ENCODE measurements around the gene PLXNA4.

PLXNA4 gene

DNA sequence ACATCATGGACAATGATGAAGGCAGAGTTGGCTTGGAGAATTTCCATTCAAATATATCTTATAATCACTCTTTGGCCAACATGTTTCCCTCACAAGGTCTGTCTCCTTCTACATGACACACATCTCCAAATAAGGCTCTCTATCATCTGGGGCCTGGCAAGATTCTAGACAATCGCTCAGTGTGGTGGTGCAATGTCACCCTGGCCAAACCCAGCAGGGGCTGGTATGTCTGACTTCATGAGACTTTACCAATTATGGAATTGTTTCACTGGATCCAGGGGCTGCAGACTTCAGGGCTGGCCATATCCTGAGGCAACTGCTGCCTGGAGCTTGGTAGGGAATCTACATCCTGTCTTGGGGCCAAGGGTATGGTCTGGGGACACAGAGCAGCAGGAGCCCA lies 319.0 kb downstream of the PLXNA4 start:
- DNase-seq (ENCODE audit: insufficient read length, low spot score) (no peak), FAIRE-seq (no peak)
- TF ChIP-seq POLR2A (IDR thresholded peaks at IDR 0.05; ENCODE audit: low read depth, low read length) = no peak

DNA sequence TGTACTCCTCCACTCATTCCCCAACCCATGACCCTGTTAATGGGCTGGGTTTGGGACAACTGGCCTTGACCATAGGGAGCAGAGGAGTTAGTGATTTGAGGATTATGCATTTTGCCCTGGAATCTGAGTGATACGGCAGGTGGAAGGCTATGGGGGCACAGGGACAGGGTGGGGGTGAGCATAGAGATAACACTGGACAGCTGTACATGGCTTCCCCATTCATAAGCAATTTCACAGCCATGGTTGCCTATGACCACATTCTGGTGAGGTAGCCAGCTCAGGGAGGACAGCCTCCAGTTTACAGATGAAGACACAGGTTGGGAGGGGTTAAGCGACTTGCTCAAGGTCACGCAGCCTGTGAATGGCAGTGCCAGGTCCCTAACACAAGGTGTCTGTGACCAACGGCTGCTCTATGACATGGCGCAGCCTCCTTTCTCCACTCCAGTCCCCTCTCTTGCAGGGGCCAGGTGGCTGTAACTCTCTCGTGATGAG lies 319.5 kb downstream of the PLXNA4 start:
- FAIRE-seq (no peak), DNase-seq (ENCODE audit: insufficient read length, low spot score) (no peak)
- no peak for TF ChIP-seq POLR2A (IDR thresholded peaks at IDR 0.05; ENCODE audit: low read depth, low read length)

DNA sequence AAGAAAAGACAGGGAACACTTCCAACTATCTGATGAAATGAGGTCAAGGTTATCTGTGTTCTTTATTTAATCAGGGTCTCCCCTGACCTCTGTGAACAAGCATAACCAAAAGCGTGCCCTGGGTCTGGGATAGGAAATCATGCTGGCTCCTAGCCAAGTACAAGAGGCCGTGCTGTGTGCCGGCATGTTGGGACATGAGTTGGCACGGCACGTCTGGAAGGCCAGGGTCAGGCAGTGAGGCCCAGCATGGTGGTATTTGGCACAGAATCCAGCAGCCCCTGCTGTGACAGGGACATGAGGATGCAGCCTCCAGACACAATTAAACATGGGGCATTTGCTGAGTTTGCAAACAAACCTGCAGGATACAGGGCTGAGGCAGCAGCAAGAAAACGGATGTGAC lies 320.4 kb downstream of the PLXNA4 start:
- no peak for TF ChIP-seq POLR2A (IDR thresholded peaks at IDR 0.05; ENCODE audit: low read depth, low read length)
- FAIRE-seq = no peak
- no peak for DNase-seq (ENCODE audit: insufficient read length, low spot score)

DNA sequence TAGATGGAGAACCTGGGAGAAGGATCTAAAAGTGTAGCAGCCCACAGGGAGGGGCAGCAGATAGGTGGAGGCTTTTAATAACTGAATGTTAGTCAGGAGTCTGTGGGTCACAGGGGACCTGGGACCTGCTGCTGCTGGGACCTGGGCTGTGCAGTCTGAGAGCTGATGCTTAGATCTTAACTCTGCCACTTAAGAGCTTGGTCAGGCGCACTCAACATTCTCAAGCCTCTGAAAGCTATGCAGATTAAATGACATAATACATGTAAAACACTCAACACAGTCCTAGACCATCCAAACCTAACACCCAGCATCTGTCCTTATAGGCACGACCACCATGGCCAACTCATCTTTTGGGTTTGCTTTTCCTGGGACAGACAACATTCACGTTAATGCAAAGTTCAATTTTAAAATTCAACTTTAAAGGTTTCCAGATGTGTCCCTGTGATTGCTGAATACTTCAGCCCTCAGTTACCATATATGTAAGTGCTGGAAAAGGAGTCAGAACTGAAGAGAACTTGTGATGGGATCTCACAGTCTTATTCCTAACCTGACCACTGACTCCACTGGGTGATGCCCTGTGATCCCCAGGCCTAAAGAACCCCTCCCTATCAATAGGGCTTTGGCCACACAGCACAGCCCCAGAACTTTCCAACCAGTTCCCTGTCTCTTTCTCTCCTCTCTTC lies 321.0 kb downstream of the PLXNA4 start:
- no peak for DNase-seq (ENCODE audit: insufficient read length, low spot score)
- no peak for FAIRE-seq
- no peak for TF ChIP-seq POLR2A (IDR thresholded peaks at IDR 0.05; ENCODE audit: low read depth, low read length)

DNA sequence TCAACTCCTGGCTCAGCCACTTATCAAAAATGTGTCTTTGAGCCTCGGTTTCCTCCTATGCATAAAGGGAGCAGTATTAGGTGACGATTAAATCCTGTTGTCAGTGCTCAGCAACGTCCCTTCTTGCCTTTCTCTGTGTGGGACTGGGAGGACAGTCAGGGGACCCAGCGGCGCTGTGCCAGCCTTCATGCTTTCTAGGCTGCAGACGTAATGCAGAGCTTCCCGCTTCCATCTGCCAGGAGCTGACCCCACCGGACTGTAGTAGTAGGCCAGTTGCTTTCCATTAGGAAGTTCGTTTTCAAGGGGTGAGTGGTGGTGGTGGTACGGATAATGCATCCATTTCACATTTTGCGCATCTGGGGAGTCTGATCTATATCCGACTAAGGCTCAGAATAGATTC lies 321.8 kb downstream of the PLXNA4 start:
- no peak for FAIRE-seq
- no peak for DNase-seq (ENCODE audit: insufficient read length, low spot score)
- TF ChIP-seq POLR2A (IDR thresholded peaks at IDR 0.05; ENCODE audit: low read depth, low read length) = no peak

DNA sequence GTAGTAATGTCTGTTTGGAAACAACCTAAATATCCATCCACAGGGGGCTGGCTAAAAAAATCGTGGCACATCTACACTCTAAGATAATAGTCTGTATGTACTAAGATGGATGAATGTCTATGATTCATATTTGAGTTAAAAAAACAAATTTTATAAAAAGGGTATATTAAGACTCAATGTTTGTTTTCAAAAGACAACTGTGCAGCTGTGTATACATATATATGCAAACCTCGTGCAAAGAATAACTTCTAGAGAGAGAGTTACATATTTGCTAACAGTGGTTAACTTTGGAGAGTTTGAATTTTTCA lies 323.5 kb downstream of the PLXNA4 start:
- FAIRE-seq (no peak), DNase-seq (ENCODE audit: insufficient read length, low spot score) (no peak)
- TF ChIP-seq POLR2A (IDR thresholded peaks at IDR 0.05; ENCODE audit: low read depth, low read length) = no peak

DNA sequence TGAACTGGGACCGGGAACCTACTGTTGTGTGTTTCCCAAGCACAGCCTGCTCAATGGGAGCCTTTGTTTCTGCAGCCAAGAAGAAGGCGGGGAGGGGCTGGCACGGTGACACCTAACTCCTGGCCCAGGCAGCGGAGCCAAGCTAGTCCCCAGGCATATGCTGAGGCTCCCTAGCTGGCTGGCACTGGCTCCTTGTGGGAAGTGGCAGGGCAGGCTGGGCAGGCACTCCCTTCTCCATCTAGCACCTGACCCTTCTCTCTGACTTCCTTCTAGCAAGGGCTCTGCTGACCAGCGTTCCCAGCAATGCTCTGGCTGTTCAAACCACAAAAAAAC lies 325.0 kb downstream of the PLXNA4 start:
- TF ChIP-seq POLR2A (IDR thresholded peaks at IDR 0.05; ENCODE audit: low read depth, low read length) = no peak
- FAIRE-seq (no peak), DNase-seq (ENCODE audit: insufficient read length, low spot score) (no peak)

DNA sequence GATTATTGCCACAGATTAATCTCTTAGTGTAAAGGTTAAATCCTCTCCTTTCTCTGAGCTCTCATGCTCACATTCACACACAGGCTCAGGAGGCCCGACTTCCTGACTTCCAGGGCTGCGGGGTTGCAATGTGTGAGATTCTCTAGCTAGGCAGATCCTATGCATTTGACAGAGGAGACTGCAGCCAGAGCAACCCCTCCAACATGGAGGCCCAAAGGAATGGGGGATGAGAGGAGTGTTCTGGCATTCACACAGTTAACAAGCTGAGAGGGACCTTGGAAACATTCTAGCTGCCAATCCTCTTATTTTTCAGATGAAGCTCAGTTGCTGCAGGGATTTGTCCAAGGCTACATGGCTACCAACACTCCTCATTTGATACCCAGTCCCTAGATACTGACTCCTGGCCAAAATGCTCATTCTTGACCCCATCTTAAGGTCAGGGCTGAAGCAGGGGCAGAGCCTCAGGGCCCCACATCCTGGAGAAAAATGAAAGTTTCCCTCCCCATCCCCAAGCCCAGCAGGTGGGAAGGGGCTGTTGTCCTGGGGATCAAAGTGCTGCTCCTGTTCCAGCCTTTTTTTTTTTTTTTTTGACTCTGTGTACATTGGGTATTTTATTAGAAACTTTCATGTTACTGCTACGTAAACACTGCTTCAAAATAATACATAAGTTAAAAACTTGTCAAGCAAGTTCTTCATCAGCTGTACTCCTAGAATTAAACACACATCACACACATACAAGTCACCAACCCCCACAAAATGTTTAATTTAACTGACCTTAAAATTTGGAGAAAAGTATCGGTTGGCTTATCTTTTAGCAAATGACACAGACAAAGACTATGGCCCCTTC lies 325.6 kb downstream of the PLXNA4 start:
- DNase-seq (ENCODE audit: insufficient read length, low spot score) (no peak), FAIRE-seq (no peak)
- no peak for TF ChIP-seq POLR2A (IDR thresholded peaks at IDR 0.05; ENCODE audit: low read depth, low read length)

DNA sequence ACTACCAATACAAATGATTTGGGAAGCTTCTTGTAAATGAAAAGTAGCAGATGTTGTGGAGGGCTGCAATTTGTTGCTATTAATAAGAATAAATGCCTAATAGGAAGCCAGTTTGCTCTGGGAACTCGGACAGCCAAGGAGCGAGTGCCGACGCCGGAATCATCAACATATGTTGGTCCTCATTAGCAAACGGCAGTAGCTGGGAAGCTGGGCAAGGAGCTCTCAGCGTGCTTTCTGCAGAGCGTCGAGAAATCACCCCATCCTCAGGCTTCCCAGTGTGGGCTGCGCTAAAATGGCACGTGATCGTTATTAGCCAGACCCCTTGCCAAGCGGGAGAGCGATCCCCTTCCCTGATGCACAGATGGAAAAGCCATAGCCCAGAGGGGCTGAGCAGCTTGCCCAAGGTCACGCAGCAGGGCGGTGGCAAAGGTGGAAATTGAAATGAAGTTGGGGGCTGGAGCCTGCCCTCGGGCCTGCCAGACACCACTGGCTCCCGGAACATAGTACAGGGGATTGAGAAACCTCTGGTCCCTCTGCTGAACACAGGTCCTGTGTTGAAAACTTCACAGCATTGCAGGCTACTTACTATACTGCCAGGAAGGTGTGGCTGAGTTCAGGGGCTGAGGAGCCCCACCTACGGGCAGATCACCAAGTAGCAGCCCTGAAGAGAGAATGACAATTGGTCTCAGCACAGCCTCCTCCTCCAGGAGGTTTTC lies 326.9 kb downstream of the PLXNA4 start:
- FAIRE-seq = no peak

DNA sequence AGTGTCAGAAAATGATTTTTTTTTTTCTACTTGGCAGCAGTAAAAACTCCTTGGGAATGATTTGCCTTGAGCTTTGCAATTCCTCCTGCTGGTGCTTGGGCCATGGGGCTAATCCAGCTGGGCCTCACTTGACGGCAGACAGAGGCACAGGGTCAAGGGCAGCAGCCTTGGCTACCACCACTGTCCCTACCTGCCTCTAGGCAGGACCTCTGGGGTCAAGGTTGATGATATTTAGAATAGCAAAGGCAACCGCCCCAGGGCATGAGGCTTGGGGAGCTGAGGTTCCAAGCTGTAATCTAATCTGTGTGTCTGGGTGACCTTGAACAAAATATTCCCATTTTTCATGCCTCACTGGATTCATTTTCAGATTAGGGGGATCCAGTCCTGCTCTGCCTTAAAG lies 327.4 kb downstream of the PLXNA4 start:
- DNase-seq (ENCODE audit: insufficient read length, low spot score) (no peak), FAIRE-seq (no peak)
- no peak for TF ChIP-seq POLR2A (IDR thresholded peaks at IDR 0.05; ENCODE audit: low read depth, low read length)

More for the DNA sequence above, 326.9 kb downstream of the PLXNA4 start:
- no peak for TF ChIP-seq POLR2A (IDR thresholded peaks at IDR 0.05; ENCODE audit: low read depth, low read length)
- DNase-seq (ENCODE audit: insufficient read length, low spot score) = peak; percentile 23

DNA sequence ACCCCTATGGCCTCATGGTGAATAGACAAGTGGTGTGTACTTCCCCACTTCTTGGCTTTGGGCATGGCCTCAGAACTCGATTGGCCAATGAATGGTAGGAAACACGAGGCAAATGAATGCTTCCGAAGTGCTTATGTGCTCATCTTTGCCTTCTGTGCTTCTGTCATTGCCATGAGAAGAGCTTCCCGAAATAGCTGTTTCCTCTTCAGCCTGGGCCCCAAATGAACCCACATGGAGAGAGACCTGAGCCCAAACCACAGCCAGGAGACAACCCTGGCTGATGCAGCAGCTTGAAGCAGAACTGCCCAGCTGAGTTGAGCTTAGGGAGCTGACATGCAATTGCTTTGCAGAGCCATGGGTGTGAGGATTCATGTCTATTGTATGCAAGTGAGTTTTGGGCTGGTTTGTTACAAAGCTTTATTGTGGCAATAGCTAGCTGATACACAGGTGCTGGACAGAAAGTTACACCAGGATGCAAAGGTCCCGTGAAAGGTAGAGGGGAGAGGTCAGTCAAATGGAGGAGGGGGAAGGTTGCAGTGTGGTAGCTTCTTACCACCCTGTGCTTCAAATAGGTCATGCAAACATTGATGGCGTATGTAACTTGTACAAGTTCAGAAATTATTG lies 328.2 kb downstream of the PLXNA4 start:
- no peak for FAIRE-seq
- no peak for DNase-seq (ENCODE audit: insufficient read length, low spot score)
- no peak for TF ChIP-seq POLR2A (IDR thresholded peaks at IDR 0.05; ENCODE audit: low read depth, low read length)

DNA sequence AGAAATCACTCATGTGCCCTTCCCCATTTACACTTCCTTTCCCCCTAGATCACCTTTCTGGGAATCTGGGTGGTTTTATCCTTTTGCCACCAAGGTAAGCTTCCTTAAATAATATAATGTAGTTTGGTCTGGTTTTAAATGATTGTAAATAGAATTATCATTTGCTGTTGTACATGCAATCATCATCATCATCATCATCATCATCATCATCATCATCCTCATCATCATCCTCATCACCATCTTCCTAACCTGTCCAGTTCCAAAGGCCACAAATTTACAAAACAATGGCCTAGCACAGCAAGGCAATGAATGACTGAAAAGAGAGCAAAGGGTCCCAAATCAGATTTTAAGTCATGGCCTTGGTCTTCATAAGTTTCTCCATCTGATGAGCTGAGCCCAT lies 329.7 kb downstream of the PLXNA4 start:
- DNase-seq (ENCODE audit: insufficient read length, low spot score) (no peak), FAIRE-seq (no peak)
- TF ChIP-seq POLR2A (IDR thresholded peaks at IDR 0.05; ENCODE audit: low read depth, low read length) = no peak

DNA sequence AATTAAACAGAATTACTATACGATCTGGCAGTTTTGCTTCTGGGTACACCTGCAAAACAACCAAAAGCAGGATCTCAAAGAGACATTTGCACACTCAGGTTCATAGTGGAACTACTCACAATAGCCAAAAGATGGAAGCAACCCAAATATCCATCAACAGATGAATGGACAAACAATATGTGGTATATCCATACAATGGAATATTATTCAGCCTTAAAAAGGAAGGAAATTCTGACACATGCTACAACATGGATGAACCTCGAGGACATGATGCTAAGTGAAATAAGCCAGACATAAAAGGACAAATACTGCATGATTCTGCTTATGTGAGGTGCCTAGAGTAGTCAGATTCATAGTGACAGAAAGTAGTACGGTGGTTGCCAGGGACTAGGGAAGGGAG lies 330.7 kb downstream of the PLXNA4 start:
- no peak for DNase-seq (ENCODE audit: insufficient read length, low spot score)
- FAIRE-seq = no peak
- no peak for TF ChIP-seq POLR2A (IDR thresholded peaks at IDR 0.05; ENCODE audit: low read depth, low read length)

DNA sequence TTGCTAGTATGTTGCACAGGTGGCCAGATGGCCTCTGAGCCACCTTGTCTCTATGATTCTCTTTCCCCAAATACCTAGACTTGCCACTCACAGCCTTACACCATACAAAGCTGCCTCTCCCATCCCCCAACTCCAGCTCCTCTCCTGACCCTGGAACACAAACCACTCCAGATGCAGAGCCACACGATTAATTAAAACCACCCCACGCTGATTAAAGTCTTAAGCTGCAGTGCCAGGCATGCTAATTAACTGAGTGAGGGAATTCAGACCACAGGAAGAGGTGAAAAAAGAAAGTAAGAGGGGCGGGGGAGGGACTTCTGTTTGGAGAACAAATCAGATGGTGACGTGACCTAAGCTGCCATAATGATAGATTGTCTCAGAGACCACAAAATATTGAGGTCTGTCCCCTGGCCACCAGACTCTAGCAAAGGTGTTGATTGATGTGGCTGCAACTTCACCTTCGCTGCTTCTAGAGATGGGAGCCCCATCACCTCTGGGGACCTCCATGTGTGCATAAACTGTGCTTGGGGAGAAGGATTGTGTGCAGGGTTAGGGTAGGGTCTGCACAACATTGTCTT lies 331.3 kb downstream of the PLXNA4 start:
- DNase-seq (ENCODE audit: insufficient read length, low spot score) (no peak), FAIRE-seq (no peak)
- TF ChIP-seq POLR2A (IDR thresholded peaks at IDR 0.05; ENCODE audit: low read depth, low read length) = no peak

Measured in H54 (cell line).